Activated CD4-positive, alpha-beta T cell treated with anti-CD3 and anti-CD28 coated beads, Interleukin-2, amount 50 U/mL, for 48 hours (primary cell): Measurements from ENCODE around the gene LRRC4.

ENCODE experiments used
- DNase-seq, 2 experiments: peaks; one replicate each; pipeline ENCODE4 v3.0.0-alpha.2; 2020

Gene LRRC4, protein sequence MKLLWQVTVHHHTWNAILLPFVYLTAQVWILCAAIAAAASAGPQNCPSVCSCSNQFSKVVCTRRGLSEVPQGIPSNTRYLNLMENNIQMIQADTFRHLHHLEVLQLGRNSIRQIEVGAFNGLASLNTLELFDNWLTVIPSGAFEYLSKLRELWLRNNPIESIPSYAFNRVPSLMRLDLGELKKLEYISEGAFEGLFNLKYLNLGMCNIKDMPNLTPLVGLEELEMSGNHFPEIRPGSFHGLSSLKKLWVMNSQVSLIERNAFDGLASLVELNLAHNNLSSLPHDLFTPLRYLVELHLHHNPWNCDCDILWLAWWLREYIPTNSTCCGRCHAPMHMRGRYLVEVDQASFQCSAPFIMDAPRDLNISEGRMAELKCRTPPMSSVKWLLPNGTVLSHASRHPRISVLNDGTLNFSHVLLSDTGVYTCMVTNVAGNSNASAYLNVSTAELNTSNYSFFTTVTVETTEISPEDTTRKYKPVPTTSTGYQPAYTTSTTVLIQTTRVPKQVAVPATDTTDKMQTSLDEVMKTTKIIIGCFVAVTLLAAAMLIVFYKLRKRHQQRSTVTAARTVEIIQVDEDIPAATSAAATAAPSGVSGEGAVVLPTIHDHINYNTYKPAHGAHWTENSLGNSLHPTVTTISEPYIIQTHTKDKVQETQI

DNA sequence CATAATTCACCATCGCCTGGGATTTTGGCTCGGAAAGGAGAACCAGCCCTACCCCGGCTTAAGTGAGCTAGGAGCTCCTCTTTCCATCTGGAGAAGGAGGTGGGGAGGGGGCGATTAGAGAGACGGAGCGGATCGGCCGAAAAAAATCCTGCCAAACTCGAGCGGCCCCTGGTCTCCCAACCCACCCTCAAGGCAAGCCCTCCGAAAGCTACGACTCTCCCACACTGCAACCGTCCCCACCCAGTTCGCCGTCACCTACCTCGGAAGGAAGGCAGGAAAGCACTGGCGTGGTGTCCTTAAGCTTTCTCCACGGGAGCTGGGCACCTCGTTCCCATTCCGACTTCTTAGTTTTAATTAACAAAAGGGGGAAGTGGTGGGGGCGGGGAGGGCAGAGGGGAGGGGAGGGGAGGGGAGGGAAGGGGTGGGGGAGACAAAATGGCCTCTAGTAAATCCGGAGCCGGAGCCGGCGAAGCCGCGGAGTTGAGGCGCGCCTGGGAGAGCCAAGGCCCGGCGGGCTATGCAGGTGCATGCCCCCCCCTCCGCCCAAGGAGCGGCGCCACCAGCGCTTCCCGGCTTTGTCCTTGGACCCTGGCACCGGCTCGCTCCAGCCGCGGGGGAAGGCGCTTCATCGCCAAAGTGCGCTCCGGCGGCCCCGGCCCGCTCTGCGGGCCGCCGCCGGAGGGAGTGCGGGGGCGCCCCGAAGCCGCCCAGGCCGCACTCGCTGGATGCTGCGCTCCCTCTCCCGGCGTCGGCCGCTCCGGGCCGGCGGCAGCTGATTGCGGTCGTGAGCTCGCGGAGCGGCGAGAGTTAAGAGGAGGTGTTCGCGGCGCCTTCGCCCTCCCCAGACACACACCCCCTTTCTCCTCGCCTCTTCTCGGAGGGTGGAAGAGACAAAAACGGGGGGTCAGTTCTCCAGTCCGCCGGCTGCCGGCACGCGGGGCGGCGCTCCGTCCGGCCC, at the start of gene LRRC4:
LRRC4 (minus strand) TSS at position 784 of the 958 bp plus-strand sequence. CDS start 797 bp downstream, outside the sequence.
- peak; percentile 31 to 42 for DNase-seq

DNA sequence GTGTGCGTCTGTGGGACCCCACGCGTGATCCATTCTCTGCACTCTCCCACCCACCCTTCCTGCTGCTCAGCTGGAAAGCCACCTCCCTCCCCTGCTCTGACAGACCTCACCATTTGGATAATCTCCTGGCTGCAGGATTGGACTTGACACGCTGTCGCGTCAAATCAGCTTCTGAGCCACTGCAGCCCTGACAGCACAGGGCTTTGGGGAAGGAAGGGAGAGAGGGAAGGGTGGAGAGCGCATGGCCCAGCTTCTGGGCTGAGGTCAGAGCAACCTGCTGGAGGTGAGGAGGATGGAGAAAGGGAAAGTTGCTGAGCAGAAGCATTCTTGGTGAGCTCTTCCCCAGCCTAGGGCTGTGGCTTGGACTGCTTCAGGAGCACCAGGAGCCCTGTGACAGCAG, 48.9 kb upstream of the LRRC4 start:
- DNase-seq = no peak

DNA sequence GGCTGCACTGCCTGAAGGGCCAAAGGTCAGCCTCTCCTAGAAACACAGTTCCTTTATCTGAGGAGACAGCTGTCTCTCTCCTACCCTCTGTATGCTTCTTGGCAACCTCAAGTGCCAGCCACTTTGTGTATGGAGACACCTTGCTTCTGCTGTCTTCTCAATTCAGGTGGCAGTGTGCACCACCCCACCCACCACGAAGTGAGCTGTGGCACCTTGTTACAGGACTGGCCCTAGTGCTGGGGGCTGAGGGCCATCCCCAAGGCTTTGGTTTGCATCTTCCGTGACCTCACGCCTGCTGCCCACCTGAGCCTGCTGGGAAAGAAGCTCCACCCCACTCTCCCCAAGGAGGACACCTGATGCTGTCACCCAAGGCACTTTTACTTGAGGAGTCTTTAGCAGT, 47.1 kb upstream of the LRRC4 start:
- no peak for DNase-seq

DNA sequence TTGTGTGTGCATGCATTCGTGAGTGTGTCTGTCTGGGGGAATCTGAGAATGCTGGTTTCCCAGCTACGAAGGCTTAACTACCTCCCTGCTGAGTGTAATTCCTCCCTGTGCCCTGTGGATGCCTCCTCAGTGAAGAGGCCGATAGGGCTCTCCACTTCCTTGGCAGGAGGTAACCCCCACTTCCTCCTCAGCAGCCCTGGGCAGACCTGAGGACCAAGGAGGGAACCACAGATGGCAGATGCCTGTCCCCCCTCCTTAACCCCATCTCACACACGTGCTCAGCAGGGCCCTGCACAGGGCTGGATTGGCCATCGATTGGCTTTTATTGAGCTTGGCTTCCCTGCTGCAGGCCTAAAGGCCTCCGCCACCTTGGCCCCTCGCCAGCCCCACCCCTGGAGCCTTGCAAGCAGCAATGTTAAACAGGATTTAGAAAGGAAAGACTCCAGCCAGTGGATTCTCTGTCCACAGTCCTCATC, 45.6 kb upstream of the LRRC4 start:
- no peak for DNase-seq

DNA sequence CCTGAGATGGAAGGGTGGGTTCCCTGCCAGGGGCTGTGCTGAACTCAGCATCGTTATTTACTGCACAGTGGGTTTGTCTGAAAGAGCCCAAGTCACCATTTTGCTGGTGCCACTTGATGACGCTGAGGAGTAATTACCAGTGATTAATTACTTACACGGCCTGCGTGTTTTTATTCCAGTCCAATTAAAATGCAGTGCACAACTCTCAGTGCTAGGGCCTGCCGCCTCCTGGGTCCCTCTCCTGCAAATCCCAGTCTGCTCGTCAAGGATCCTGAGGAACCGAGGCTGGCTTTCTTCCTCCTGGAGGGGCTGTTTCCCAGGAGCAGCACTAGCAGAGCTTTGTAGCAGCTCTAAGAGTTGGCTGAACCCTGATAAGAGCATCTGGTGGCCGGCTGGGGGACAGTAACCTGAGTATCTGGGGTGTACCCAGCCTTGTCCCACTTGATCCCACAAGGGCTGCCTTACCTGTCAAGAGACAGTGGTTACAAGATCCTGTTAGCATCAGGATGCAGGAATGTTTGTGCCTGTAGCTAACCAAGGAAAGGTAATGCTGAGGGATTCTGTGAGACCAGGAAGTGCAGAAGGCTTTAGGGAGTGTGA, 45.1 kb upstream of the LRRC4 start:
- no peak for DNase-seq

DNA sequence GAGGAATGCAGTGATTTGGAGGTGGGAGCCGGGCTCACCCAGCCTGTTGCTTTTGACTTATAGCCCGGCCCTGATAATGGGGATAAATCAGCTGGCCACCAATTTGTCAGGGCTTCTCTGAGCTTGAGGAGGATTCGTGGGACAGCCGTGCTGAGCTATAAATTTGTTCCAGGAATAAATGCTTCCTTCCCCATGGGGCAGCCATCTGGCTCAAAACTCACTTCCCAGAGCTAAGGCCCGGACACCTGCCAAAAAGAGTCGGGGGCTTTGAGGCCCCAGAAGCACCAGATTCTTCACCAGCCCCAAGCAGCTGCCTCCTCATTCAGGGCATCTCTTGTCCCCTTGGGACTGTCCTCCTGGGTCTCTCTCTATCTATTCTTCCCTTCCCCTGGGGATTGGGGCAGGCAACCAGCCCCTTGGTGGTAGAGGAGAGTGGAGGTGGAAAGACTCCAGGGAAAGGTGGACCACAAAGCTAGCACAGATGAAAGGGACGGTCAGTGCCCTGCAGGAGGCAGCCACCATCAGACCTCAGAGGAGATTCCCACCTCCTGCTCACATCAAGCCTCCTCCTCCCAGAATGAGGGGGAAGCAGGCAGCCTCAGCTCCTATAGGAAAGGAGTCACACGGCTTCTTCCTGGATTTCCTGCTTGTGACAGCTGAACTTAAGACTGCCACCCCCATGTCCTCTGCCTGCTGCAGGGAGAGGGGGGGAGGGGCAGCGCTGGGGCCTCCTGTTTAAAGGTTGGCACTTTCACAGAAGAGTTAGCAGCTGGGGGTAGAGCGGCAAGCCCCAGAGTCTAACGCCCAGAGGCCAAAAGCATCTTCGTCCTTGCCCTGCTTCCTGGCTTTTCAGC, 44.2 kb upstream of the LRRC4 start:
- no peak for DNase-seq

DNA sequence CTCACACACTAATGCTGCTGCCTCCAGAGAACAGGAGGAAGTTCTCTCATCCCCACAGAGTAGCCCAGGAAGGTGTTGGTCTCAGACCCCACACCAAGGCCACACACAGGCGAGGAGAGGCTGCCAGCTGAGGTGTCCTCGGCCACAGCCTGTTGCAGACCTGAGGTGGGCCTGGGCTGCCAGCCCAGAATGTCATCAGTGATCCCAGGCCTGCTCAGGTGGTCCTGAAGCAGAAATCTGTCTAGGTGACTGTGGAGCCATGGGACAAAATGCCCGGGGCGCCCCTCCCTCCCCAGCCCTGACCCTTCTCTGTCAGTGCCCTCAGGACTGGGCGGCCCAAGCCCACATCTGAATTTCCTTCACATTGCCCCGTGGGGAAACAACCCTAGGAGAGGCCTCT, 43.5 kb upstream of the LRRC4 start:
- no peak for DNase-seq

DNA sequence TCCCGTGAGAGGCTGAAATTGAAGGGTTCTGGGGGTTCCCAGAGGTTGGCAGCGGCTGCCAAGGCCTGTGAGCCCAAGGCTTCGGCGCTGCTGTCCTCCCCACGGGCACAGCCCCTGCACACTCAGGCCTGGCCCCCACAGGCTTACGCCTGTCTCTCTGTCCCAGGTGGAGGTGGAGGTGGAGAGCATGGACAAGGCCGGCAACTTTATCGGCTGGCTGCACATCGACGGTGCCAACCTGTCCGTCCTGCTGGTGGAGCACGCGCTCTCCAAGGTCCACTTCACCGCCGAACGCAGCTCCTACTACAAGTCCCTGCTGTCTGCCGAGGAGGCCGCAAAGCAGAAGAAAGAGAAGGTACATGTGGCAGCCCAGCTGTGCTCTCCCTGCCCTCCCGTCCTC, 43.1 kb upstream of the LRRC4 start:
- no peak for DNase-seq

DNA sequence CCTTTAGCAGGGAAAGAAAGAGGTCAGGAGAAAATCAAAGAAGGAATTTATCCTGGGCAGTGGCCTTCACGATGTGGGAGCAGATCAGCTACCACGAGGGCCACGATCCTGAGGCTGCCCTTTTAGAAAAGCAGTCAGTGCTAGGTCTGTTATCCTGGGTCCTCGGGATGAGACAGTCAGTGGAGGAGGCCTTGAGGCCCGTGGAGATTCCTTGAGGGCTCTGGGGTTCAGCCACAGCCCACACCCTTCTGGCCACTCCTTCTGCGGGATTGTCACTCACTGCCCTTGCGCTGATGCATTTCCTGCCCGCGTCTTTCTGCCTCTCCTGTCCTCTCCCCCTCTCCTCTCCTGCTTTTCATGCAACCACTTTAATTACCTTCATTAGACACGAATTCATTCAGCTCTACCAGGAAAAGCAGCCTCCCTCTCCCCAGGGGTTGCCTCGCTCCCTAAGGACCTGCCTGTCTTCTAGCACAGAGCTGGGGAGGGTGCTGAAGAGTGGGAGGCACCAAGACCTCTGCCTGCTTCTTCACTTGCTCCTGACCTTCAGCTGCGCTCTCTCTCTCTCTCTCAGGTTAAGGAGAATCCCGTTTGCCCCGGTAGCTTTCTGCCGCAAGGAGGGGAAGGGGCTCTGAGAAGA, 42.6 kb upstream of the LRRC4 start:
- no peak for DNase-seq

DNA sequence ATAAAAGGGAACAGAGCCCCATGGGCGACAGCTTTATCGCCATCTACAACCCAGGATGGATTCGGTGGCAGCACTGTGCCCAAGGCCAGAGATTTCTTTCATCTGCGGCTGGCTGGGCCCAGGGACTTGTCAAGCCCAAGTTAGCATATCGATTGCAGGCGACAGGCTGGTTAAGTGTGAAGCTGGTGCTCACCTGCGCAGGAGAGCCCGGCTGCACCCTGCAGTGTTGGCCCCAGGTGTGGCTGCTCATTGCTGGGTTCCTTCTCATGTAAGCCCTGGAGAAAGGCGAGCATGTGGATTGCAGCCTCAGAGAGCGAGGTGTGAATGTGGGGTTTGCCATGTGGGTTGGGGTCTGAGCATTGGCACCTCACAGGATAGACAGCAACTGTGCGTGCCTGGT, 40.6 kb upstream of the LRRC4 start:
- no peak for DNase-seq

DNA sequence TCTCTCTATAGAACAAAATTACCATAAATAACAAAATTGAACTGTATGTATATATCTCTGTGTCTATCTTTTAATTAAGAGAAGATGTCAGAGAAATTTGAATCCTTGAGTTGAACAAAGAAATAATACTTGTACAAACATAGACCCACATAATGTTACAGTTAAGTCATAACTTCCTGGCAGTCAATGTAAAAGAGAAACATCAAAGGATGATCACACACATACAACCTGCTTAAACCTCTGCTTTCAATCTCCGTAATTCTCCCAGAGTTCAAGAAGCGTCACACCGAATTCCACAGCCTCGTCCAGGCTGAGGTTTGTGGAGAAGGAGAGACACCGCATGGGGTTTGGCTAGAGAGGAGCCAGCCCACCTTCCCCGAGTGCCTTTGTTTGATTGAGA, 40.1 kb upstream of the LRRC4 start:
- no peak for DNase-seq

DNA sequence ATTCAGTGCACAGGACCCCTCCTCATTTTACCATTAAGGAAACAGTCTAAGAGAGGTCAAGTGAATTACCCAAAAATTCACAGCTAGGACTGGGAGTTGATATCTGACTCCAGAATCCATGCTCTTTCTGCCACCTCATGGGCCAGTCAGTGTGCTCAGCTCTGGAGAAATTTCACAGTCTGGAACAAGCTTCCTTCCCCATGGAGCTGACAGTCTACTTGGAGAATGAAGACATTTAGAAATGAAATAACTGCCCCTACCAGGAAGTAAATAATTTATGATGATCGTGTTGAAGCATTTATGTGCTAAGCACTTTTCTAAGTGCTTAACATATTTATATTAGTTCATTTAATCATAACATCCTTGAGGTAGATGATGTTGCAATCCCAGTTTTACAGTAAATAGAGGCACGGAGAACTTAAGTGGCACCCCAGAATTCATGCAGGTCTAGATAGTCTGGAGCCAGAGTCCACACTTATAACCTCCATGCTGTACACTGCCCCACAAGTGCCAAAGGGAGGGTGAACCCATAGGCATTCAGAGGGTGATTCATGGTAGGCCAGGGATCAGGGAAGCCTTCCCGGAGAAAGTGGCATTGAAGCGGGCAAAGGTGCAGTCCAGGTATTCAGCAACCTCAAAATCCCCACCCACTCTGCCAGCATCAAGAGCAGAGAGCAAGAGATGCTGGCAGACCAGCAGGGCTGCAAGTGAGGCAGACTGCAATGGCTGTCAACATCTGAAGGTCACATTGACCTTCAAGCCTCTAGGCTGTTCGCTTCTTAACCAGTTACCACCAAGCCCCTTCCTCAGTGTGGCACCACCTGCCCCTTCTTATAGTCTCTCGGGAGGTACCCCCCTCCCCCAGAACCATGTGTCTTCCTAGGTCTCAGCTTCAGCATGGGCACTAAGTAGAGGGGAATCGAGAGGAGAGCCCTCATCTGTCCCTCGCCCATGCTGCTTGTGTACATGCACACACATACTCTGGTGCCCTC, 38.4 kb upstream of the LRRC4 start:
- DNase-seq = no peak

DNA sequence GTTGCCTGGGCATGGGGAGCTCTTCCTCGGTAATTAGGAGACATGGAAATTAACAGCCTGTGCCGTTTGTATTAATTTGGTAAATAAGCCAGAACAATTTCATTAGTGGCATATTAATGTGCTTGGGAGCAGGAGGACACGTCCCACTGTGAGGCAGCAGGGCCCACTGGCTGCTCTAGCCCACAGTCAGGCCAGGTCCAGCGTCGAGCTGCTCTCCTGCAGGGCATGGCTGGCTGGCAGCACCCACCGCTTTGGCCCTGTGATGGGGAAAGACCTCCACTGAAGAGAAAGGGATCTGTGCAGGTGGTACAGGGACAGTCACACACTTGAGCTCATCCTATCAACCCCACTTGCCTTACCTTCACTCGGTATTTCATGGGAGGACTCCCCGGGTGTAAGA, 37.5 kb upstream of the LRRC4 start:
- no peak for DNase-seq

DNA sequence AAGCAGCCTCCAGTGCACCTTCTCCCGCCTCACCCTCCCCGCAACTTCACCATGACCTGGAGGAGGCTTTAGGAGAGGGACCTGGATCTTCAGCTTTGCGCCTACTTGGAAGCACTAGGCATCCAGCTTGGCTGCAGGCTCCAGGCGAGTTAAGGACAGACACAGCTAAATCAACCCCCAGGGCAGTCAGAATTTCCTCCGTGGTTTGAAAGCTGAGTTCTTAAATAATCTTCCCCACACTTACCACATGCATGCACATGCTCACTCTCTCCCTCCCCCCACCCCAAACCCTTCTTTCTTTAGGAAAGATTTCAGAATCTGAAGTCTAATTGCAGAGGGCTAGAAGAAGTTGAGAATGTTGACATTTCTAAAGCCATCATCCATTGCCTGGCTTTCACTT, 36.7 kb upstream of the LRRC4 start:
- no peak for DNase-seq

DNA sequence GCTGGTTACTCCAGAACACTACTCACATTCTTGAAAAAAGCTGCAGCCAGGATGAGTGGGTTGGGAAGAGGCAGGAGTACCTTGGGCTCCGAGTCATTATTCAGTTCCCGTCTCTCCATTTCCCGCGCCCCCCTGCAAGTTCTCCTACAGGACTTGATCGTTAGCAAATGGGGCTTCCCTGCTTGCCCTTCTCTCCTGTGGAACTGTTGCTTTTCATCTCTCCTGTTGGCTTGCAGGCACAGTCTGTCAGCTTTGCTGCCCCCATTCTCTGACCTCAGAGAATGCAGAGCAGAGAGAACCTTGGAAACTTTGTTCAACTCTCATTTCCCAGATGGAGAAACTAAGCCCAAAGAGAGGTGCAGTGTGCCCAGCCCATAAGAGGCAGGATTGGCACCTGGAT, 35.6 kb upstream of the LRRC4 start:
- no peak for DNase-seq

DNA sequence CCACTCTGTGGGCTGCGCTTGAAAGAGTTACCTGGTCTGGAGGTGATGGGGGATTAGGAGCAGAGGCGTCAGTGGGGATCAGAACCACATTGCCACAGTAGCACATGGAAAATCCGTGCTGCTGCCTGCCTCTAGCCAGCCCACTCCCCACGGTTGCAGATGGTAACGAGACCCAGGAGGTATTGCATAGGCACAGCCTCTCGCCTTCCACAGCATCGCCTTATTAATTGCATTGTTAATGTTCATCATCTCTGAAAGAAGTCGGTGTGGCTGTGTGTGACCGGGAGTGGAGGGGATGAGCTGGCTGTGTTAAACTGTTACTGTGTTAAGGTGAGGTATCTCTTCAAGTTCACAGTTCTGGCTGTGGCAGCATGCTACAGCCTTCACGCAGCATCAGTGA, 35.2 kb upstream of the LRRC4 start:
- DNase-seq = no peak

DNA sequence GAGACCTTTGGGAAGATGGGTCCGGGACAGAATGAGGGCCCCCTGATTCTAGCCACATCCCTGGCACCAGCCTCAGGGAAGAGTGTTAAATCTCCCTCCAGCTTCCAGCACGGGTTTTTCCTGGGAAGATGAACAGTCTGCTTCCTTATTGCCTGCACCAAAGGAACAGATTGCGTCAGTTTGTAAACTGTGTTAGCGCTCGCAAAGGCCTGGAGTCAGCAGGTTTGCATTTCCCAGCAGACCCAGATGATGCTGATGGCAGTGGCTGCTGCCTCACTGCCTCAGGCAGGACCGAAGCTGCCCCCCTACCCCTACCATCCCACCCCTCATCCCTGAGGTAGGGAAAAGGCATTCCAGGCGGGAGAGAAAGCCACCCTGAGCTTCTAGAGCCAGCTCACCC, 34.6 kb upstream of the LRRC4 start:
- no peak for DNase-seq

DNA sequence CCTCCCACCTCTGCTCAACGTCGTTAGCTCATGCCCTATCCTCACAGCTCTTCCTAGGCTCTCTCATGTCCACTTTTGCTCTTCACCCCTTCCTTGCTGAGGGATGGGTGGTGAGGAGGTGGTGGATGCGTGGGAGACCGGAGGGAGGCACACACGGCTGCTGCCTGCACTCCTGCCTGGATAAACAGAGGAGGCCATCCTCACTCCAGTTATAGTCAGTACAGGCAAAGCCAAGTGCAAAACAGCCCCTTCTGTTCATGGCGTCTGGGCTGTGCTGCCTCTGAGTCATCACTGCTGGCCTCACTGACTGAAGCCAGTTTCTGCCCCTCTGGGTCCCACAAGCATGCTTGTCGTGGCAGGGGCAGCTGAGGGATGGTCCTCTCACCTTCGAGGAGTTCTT, 31.9 kb upstream of the LRRC4 start:
- DNase-seq = no peak

DNA sequence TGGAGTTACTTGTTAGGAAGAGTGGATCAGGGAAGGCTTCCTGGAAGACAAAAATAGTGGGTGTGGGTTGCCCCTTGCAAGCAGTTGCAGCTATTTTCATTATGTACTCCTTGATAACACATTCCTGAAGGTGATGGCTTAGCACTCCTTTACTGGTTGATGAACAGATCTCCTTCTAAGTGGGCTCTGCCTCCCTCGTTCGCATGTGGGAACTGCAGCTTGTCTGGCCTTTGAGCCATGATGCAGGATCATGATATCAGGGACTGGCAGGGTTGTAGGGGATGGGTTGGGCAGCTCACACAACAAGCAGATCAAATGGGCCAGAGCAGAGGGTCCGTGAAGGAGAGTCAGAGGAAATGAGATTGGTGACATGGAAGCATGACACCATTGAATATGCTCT, 28.8 kb upstream of the LRRC4 start:
- DNase-seq = no peak
